Stimulated activated CD4-positive, alpha-beta T cell treated with anti-CD3 and anti-CD28 coated beads, Interleukin-1b, Interleukin-23, amount 100 ng/mL, for 4 hours (primary cell): Measurements from ENCODE around the gene DCLK2.
A peak's percentile ranks its signal among the peaks of the same experiment; 100 is the strongest.

Experiments used
- DNase-seq, 2 donors: peaks; one replicate each; pipeline ENCODE4 v3.0.0-alpha.2; 2020; ENCODE audit warnings: low read depth in 2 of 2

DCLK2 gene

DNA sequence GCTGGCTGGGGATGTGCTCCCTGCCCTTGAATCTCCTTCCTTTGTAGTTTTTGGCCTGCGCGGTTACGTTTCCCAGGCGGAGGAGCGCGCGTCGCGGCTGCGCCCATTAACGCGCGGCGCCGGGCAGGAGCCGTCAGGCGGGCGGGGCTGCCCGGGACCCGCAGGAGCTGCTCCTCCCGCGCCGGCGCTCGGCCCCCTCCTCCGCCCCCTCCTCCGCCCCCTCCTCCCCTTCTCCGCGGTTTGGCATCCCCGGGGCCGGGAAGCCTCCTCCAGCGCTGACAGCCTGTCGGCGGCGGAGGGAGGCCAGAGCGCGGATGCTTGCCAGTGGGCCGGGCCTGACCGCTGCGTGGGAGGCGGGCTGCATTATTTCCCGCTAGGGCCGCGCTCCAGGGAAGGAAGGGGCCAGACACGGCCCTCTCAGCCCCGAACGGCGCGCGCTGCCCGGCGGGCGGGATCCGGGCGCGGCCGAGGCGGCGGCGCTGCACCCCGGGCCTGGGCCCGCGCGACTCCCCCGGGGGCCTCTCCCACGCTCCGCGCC is at the start of gene DCLK2:
DCLK2 (plus strand) TSS at position 405 of the 538 bp plus-strand sequence. CDS start 583 bp downstream, outside the sequence.
- peak in 1 of 2 donors; percentile 1 for DNase-seq

GRCh38 chr4:150032541-150032940 is 45.7 kb upstream of the DCLK2 start:
- DNase-seq, result no peak

- DNase-seq, result no peak
Observed at GRCh38 chr4:150033081-150033480, 45.2 kb upstream of the DCLK2 start.

- no peak for DNase-seq
Observed at GRCh38 chr4:150033901-150034300, 44.3 kb upstream of the DCLK2 start.

DNA sequence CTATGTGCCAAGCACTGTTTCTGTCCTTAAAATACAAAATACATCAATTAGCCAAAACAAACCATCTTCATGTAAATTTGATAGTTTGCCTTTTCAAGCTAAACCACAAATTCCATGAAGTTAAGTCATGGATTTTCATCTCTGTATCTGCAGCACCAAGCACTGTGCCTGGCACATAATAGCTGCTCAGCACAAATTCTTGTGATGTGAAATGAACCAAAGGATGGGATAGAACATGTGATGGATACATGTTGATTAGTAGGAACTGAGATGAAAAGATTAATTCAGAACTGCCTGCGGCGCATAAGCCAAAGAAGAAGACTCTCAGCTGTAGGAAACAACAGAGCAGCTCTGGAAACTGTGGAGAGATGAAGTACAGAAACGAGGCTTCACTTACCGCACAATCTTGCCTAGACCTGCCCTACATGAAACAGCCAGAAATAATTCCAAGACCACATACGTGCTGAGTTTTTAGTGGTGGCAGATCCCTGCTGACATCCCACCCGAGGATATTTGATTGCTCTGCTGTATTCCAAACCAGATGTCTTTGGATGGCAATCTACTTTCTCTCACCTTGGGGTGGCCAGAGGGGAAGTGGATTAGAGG is 40.9 kb upstream of the DCLK2 start:
- no peak for DNase-seq

DNA sequence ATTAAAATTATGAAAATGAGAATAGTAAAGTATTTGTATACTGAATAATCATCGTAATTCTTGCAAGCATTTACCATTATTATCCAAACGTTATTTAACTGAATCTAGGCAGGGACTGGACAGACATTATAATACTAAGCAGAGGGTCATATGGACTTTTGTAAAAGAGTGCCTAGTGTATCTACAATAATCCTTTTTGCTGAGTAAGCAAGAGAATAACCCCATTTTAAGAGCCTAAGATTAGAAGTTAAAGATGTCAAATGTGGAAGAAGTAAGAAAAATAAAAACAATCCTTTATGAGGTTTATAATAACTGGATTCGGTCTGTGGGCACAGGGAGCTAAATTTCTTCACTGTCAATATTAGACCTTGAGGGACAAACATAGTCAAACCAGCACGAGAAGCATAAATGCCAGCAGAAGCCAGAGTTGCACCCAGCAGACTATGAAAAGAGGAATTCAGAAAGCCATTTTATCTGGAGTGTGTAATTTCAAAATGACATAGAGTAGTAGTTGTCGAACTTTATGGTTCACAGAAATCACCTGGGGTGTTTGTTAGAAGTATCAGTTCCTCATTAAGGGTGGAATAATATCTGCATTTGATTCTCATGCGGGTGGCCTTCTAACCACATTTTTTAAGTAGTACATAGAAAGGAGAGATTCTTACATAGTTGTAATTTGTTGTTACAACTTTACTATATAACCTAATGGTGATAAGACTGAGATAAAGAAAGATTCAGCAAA is 39.7 kb upstream of the DCLK2 start:
- DNase-seq, result no peak

DNA sequence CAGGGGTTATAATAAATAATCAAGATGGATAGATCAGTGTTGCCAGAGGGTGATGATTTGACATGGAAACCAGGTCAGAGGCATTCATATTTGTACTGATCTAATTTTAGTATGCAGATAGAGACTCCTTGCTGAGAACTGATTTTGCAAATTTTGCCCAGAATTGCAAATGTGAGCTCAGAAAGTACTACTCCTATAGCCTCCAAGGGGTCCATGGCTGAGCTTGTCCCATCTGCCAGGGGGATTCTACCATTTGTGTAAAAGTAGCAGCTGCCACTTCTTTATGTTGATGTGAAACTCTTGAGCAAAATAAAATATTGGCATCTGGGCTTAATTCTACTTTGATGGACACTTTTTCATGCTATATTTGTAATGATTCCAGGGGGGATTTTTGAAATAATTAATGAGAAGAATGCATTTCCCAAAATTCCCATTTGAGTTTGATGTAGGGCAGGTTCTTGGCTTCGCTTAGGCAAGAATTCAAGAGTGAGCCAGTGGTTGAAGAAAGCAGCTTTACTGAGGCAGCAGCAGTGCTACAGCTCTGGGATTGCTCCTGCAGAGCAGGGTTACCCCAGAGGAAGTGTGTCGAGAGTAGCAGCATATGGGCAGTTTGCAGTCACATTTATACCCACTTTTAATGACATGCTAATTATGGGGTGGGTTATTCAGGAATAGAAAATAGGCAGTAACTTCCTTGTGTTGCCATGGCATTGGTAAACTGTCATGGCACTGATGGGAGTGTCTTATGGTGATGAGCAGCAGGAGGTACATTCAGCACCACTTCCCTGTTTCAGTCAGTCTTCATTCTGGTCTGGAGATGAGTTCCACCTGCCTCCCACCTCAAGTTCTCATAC is 38.7 kb upstream of the DCLK2 start:
- no peak for DNase-seq

- no peak for DNase-seq
Observed at GRCh38 chr4:150044517-150044916, 33.7 kb upstream of the DCLK2 start.

DNA sequence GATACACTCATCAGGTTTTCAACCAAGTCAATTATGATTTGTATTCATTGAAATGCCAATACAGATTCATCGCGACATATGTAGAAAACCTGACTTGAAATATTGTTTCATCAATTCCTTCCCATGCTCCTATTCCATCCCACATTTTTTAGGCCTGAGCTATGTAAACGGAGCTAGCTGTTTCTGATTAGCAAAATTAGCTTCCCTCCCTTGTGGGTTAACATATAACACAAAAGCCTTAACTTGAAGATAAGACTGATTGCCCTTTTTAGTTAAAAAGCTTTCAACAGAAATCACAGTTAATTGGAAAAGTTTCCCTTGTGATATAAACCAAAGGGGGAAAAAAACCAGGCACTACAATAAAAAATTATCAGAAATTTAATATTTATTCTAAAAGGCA is 32.8 kb upstream of the DCLK2 start:
- no peak for DNase-seq

DNA sequence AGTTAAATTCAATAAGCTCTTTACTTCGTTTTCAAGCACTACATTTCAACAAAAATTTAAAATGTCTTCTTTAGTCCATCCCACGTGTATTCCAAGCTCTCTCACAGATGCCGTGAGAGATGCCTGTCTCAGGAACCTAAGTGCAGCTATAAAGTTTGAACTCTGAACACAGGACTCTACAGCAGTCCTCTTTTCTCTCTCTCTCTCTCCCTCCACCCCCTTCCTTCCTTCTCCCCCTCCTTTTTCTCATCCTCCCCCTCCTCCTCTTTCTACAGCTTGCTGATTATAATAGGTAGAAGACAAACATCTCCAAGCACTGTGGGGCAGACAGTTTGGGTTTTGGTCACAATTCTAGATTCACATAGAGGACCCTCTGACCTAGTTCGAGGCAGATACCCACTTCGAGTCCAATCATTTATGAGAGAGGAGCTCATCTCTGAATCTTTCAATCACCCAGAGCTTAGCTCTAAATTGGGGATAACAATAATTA is 31.5 kb upstream of the DCLK2 start:
- no peak for DNase-seq

DNA sequence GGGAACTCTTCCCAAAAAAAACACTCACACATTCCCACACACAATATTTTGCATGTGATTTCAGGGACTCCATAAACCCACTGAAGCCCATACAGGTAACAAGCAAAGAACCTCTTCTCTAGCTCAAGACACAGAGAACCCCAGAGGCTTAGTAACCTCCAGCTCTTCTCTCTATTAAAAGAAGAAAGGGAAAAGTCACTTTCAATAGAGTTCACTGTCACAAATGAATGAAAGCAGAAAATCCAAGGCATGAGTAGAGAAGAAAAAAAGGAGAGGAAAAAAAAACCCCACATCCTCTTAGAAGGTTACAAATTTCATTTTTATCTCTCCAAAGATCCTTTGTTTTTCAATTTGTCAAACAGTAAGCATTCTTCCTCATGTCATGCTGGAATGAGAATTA is 30.7 kb upstream of the DCLK2 start:
- no peak for DNase-seq

DNA sequence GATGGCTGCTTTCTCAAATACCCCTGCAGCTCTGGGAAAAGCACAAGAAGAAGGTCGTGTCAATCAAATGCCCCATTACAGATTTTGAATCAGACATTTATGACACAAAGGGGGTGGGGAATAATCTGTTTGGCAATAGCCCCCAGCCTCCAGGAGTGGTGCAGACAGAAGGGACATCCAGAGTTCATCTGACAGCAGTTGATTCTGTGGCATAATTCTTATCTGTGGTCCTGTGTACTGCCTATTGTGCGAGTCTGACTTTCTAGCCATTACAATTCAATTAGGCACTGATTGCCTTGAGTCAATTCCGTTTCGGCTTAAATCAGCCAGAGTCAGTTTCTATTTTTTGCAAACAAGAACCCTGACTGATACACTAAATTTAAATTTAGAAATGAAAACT is 28.6 kb upstream of the DCLK2 start:
- DNase-seq, result no peak

GRCh38 chr4:150050566-150050965 is 27.7 kb upstream of the DCLK2 start:
- DNase-seq, result no peak

DNA sequence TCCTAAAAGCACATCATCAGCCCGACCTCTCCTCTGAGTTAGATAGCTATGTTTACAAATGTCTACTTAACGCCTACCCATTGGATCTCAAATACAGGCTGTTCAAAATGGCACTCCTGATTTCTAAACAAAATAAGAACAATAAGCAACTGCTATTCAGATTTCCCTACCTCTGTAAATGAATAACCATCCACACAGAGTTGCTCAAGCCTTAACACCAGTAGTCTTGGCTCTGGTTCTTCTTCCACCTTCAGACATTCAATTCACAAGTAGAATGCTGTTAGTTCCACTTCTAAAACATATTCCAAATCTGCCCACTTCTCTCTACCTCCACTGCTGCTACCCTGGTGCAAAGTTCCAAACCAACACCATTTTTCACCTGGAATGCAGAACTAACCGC is 27.1 kb upstream of the DCLK2 start:
- DNase-seq, result no peak

GRCh38 chr4:150055467-150055866 is 22.8 kb upstream of the DCLK2 start:
- no peak for DNase-seq

GRCh38 chr4:150056569-150056968 is 21.7 kb upstream of the DCLK2 start:
- DNase-seq, result no peak

- no peak for DNase-seq
Observed at GRCh38 chr4:150061086-150061776, 17.0 kb upstream of the DCLK2 start.

DNA sequence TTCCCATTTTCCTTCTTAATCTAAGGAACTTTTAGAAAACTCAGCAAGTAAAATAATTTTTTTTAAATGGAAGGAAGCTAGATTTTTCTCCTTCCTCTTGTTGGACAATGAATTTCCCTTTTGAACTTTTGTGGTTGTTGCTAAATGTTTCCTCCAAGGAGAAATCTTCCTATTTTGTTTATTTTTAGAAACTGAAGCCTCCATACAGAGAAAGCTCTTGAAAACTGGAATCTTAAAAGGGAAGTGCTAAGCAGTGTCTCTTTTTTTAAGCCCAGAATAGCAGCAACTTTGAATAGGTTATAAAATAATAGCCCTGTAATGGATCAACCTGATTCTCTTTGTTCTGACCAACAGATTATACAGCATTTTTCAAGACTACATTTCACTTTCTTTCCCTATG is 15.1 kb upstream of the DCLK2 start:
- DNase-seq, result no peak

GRCh38 chr4:150065740-150066139 is 12.5 kb upstream of the DCLK2 start:
- no peak for DNase-seq

DNA sequence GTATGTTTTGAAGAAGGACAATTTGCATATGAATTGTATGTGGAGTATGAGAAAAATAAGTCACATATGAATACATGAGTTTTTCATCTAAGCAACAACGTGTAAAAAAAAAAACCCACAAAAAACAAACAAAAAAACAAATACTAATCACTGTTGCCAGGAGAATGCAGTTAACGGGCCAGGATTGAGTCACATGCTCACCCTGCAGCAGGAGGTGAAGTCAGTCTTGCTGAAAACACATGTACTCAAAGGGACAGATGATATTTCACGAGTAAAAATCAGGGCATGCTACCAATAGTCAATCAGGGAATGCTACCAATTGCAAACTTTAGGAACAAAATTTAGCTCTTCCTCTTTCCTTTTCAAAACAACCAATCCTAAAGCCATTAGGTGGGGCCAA is 10.4 kb upstream of the DCLK2 start:
- DNase-seq, result no peak

DNA sequence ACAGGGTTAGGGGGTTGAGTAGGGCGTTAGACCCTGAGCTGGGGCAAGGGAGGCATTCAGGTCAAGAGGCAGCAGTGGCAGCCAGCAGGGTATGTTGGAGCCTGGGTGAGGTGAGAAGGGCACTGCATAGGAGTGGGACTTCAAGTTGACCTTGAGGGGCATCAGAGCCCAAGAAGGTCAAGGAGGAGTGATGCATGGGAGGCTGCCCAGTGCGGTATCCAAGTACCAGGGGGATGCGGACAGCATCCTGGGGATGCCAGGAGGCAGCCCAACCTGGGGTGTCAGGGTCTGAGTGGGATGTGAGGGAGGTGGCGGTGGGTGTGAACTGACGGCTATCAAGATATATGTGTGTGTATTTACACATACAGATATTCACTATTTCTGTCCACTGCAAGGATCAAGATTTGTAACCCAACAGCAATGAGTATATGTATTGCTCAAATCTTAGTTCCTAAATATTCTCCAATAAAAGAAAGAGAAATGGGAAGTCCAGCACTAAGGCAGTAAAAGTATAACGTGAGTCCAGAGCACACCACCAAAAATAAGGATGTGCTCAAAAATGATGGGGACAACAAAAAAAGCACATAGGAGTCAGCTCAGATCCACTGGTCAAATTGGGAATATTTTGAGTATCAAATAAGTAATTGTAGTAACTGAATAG is 9.8 kb upstream of the DCLK2 start:
- no peak for DNase-seq
